ENCODE results near the gene ACTN1.
A peak's percentile ranks its signal among the peaks of the same experiment; 100 is the strongest.

DNA sequence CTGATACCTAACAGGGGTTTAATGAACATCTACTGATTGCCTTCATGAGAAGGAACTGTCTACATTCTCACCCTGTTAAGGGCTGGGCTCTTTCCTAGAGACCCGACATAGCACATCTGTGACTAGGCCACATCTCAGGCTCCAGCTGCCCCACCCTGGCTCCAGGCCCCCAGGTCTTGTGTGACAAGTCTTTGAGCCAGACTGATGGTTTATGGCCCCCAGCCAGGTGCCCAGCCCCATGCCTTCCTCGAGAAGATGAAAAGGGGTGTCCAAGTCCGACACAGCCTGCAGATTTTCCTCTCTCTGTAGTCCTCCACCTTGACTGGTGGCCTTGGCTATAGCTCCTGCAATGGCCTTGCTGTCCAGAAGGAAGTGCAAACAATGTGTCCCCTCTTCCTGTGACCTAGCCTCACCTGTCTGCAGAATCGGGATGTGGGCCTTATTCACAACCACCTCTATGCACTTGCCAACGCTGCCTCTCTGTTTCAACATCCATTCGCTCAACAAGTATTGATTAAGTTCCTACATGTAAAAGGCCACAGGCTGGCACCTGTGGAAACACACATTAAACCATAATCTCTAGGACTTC, 4.2 kb downstream of the ACTN1 start:
- peak in 1 of 2 donors; percentile 58 for TF ChIP-seq POLR2AphosphoS5 (IDR thresholded peaks at IDR 0.05)
- TF ChIP-seq, protein P1, sequence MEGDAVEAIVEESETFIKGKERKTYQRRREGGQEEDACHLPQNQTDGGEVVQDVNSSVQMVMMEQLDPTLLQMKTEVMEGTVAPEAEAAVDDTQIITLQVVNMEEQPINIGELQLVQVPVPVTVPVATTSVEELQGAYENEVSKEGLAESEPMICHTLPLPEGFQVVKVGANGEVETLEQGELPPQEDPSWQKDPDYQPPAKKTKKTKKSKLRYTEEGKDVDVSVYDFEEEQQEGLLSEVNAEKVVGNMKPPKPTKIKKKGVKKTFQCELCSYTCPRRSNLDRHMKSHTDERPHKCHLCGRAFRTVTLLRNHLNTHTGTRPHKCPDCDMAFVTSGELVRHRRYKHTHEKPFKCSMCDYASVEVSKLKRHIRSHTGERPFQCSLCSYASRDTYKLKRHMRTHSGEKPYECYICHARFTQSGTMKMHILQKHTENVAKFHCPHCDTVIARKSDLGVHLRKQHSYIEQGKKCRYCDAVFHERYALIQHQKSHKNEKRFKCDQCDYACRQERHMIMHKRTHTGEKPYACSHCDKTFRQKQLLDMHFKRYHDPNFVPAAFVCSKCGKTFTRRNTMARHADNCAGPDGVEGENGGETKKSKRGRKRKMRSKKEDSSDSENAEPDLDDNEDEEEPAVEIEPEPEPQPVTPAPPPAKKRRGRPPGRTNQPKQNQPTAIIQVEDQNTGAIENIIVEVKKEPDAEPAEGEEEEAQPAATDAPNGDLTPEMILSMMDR (IDR thresholded peaks at IDR 0.05): no peak

Measured in esophagus muscularis mucosa (tissue), 3 donors.